GM19395 (cell line): ENCODE data around the gene KIAA0319L.

Experiments
- ATAC-seq: cut with Tn5 transposase; IDR thresholded peaks from one replicate; pipeline ENCODE4 v1.9.1; 2021; ENCODE audit warnings: mild to moderate bottlenecking, moderate library complexity; ENCODE audit not compliant: unreplicated experiment

The KIAA0319L gene

GRCh38 chr1:35394386-35394785 lies 162.8 kb downstream of the KIAA0319L start:
- ATAC-seq, result no peak

DNA sequence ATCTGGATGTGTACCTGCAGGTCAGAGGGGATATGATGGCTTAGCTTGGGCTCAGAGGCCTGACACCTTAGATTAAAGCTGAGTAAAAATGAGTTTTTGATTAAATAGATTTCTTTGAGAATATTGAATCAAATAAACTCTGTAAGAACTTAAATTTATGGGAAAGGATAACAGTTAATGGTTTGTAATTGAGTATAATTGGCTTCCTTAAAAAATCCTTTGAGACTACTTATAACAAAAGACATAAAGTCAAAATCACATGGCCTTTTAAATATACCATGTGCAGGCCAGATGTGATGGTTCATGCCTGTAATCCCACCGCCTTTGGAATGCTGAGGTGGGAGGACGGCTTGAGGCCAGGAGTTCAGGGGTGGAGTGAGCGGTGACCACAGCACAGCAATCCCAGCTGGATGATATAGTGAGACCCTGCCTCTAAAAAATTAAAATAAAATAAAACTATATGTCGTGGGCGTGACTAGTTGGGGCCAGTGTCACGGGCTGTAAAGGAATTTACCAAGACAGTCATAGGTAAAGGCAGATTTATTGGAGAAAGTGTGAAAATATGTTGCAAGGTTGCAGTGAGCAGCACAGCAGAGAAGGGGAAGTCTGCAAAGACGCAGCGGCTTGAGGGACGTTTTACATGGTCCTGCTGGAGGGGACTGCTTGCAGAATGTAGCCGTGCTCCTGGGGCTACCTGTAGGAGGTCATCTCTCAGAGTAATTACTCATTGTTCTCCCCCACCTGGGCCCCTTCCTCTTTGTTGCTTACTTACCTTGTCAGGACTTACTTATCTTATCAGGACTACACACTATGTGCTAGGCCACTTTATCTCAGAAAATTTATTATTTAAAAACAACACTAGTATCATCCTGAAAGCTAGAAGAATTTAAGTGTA lies 166.4 kb downstream of the KIAA0319L start:
- ATAC-seq, result no peak

GRCh38 chr1:35386959-35387358 lies 170.2 kb downstream of the KIAA0319L start:
- no peak for ATAC-seq

- ATAC-seq, result no peak
These were observed 170.9 kb downstream of the KIAA0319L start for GRCh38 chr1:35386290-35386689.
